Measurements from ENCODE around the gene CFAP57. TPM values are rescaled to one million over a fixed set of nuclear protein-coding genes. Genes with fewer than 3 reads are reported as not detected.

Gene CFAP57
- total and polyA plus RNA-seq, 2 of the 13 experiments (the other 11 are each of a cell fraction or from before 2014, with no cell fraction given): 0.01 TPM; not detected in 1

- TF ChIP-seq ZNF362 (CRISPR knock-in tag; IDR thresholded peaks at IDR 0.05; ENCODE audit: borderline replicate concordance): no peak
- no peak for TF ChIP-seq CREB1 (IDR thresholded peaks at IDR 0.05)
- TF ChIP-seq CREB1 (CRISPR knock-in tag; IDR thresholded peaks at IDR 0.05): peak; percentile 63
- peak; percentile 47; the same call in 1 of the 2 replicates for TF ChIP-seq ZSCAN25 (CRISPR knock-in tag; IDR thresholded peaks at IDR 0.05)
- TF ChIP-seq ZNF563 (CRISPR knock-in tag; IDR thresholded peaks at IDR 0.05): peak; percentile 64; the same call in 1 of the 2 replicates
- no peak for TF ChIP-seq YY1 (IDR thresholded peaks at IDR 0.05; ENCODE audit: insufficient read depth, insufficient replicate concordance, low read depth, low read length)
- TF ChIP-seq HNF1B (CRISPR knock-in tag; IDR thresholded peaks at IDR 0.05): peak; percentile 58; the same call in 1 of the 2 replicates
- no peak for TF ChIP-seq CCDC6 (CRISPR knock-in tag; IDR thresholded peaks at IDR 0.05)
- peak; percentile 82; the same call in 1 of the 2 replicates for TF ChIP-seq ZNF512B (CRISPR knock-in tag; IDR thresholded peaks at IDR 0.05; ENCODE audit: borderline replicate concordance)
- TF ChIP-seq AHDC1 (CRISPR knock-in tag; IDR thresholded peaks at IDR 0.05; ENCODE audit: borderline replicate concordance): peak; percentile 18; the same call in 1 of the 2 replicates
- TF ChIP-seq TBX2 (CRISPR knock-in tag; IDR thresholded peaks at IDR 0.05; ENCODE audit: borderline replicate concordance): peak; percentile 76; the same call in 1 of the 2 replicates
- peak; percentile 32; the same call in 1 of the 2 replicates for TF ChIP-seq PHF8 (CRISPR knock-in tag; IDR thresholded peaks at IDR 0.05)
These were observed 113.3 kb downstream of the CFAP57 start, which contains the start of gene C1orf210 (continued) for GRCh38 chr1:43285269-43285990.
